GM23338 (cell line): ENCODE data around the gene CBX5.

Source experiments
- CREB1 ChIP-seq: fragments of 250-450 bp; sonication (Bioruptor Pico); IDR thresholded peaks from 2 replicates; pipeline ENCODE4 v1.5.0; 2020; ENCODE audit warnings: low read depth, mild to moderate bottlenecking, moderate library complexity
- CTCF ChIP-seq, 2 experiments: fragments of 200-600 bp in 1 of 2; sonication (generic) in 1 of 2; conservative IDR thresholded peaks; 2 replicates each; pipeline versions ENCODE4 v1.5.1 to v1.6.1; 2016 to 2017; ENCODE audit warnings: antibody characterized with exemption in 2 of 2, low read depth in 2 of 2, mild to moderate bottlenecking in 2 of 2, moderate library complexity in 1 of 2
- ETS1 ChIP-seq: IDR thresholded peaks from 2 replicates; pipeline ENCODE4 v1.6.1; 2016; ENCODE audit warnings: antibody characterized with exemption
- EZH2 ChIP-seq: fragments of 200-600 bp; sonication (generic); IDR thresholded peaks from one replicate; pipeline ENCODE4 v1.8.0; 2017; ENCODE audit warnings: antibody characterized with exemption, mild to moderate bottlenecking, low read depth; ENCODE audit not compliant: unreplicated experiment
- EZH2phosphoT487 ChIP-seq: fragments of 200-600 bp; sonication (generic); IDR thresholded peaks from one replicate; pipeline ENCODE4 v1.8.1; 2018; ENCODE audit warnings: antibody characterized with exemption; ENCODE audit not compliant: unreplicated experiment
- JUNB ChIP-seq: IDR thresholded peaks from one replicate; pipeline ENCODE4 v1.6.1; 2016; ENCODE audit warnings: antibody characterized with exemption; ENCODE audit not compliant: unreplicated experiment
- POLR2AphosphoS5 ChIP-seq: IDR thresholded peaks from 2 replicates; pipeline ENCODE4 v1.6.1; 2016; ENCODE audit warnings: antibody characterized with exemption, low read depth
- REST ChIP-seq: IDR thresholded peaks from one replicate; pipeline ENCODE4 v1.6.1; 2018; ENCODE audit warnings: antibody characterized with exemption; ENCODE audit not compliant: unreplicated experiment
- ZNF114 ChIP-seq: fragments of 250-450 bp; sonication (Bioruptor Pico); IDR thresholded peaks from 2 replicates; pipeline ENCODE4 v1.5.0; 2020; ENCODE audit warnings: mild to moderate bottlenecking, moderate library complexity
- TF ChIP-seq, protein P1 (sequence below): fragments of 250-450 bp; sonication (Bioruptor Pico); IDR thresholded peaks from 2 replicates; pipeline ENCODE4 v1.5.0; 2020; ENCODE audit warnings: mild to moderate bottlenecking, moderate library complexity

GRCh38 chr12:54189198-54189539 is 90.8 kb downstream of the CBX5 start:
- TF ChIP-seq CTCF (conservative IDR thresholded peaks at IDR 0.05; ENCODE audit: low read depth in 2 of 2) (no peak), POLR2AphosphoS5 (no peak), REST (no peak), EZH2phosphoT487 (no peak), ZNF114 (CRISPR knock-in tag) (no peak), EZH2 (no peak), CREB1 (CRISPR knock-in tag) (no peak), JUNB (no peak), ETS1 (no peak)
- TF ChIP-seq, protein P1, sequence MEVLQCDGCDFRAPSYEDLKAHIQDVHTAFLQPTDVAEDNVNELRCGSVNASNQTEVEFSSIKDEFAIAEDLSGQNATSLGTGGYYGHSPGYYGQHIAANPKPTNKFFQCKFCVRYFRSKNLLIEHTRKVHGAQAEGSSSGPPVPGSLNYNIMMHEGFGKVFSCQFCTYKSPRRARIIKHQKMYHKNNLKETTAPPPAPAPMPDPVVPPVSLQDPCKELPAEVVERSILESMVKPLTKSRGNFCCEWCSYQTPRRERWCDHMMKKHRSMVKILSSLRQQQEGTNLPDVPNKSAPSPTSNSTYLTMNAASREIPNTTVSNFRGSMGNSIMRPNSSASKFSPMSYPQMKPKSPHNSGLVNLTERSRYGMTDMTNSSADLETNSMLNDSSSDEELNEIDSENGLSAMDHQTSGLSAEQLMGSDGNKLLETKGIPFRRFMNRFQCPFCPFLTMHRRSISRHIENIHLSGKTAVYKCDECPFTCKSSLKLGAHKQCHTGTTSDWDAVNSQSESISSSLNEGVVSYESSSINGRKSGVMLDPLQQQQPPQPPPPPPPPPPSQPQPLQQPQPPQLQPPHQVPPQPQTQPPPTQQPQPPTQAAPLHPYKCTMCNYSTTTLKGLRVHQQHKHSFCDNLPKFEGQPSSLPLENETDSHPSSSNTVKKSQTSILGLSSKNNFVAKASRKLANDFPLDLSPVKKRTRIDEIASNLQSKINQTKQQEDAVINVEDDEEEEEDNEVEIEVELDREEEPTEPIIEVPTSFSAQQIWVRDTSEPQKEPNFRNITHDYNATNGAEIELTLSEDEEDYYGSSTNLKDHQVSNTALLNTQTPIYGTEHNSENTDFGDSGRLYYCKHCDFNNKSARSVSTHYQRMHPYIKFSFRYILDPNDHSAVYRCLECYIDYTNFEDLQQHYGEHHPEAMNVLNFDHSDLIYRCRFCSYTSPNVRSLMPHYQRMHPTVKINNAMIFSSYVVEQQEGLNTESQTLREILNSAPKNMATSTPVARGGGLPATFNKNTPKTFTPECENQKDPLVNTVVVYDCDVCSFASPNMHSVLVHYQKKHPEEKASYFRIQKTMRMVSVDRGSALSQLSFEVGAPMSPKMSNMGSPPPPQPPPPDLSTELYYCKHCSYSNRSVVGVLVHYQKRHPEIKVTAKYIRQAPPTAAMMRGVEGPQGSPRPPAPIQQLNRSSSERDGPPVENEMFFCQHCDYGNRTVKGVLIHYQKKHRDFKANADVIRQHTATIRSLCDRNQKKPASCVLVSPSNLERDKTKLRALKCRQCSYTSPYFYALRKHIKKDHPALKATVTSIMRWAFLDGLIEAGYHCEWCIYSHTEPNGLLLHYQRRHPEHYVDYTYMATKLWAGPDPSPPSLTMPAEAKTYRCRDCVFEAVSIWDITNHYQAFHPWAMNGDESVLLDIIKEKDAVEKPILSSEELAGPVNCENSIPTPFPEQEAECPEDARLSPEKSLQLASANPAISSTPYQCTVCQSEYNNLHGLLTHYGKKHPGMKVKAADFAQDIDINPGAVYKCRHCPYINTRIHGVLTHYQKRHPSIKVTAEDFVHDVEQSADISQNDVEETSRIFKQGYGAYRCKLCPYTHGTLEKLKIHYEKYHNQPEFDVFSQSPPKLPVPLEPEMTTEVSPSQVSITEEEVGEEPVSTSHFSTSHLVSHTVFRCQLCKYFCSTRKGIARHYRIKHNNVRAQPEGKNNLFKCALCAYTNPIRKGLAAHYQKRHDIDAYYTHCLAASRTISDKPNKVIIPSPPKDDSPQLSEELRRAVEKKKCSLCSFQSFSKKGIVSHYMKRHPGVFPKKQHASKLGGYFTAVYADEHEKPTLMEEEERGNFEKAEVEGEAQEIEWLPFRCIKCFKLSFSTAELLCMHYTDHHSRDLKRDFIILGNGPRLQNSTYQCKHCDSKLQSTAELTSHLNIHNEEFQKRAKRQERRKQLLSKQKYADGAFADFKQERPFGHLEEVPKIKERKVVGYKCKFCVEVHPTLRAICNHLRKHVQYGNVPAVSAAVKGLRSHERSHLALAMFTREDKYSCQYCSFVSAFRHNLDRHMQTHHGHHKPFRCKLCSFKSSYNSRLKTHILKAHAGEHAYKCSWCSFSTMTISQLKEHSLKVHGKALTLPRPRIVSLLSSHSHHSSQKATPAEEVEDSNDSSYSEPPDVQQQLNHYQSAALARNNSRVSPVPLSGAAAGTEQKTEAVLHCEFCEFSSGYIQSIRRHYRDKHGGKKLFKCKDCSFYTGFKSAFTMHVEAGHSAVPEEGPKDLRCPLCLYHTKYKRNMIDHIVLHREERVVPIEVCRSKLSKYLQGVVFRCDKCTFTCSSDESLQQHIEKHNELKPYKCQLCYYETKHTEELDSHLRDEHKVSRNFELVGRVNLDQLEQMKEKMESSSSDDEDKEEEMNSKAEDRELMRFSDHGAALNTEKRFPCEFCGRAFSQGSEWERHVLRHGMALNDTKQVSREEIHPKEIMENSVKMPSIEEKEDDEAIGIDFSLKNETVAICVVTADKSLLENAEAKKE (CRISPR knock-in tag), result no peak
